Measurements from ENCODE around the gene SURF4.

The SURF4 gene

GRCh38 chr9:133375116-133375723, 640 bp downstream of the SURF4 start:
- no peak for DNase-seq (ENCODE audit: low read depth in 2 of 2, low spot score in 1 of 2)

- no peak for DNase-seq (ENCODE audit: low read depth in 2 of 2, low spot score in 1 of 2)
Measured at GRCh38 chr9:133374612-133375115, 1.2 kb downstream of the SURF4 start.

GRCh38 chr9:133372144-133372543, 3.7 kb downstream of the SURF4 start:
- DNase-seq (ENCODE audit: low read depth in 2 of 2, low spot score in 1 of 2), result no peak

- DNase-seq (ENCODE audit: low read depth in 2 of 2, low spot score in 1 of 2), result peak in 1 of 2 donors; percentile 33
Measured at GRCh38 chr9:133371261-133371711, 4.6 kb downstream of the SURF4 start.

- no peak for DNase-seq (ENCODE audit: low read depth in 2 of 2, low spot score in 1 of 2)
Measured at GRCh38 chr9:133370685-133371084, 5.2 kb downstream of the SURF4 start.

GRCh38 chr9:133369933-133370332, 5.9 kb downstream of the SURF4 start:
- DNase-seq (ENCODE audit: low read depth in 2 of 2, low spot score in 1 of 2), result no peak

GRCh38 chr9:133369422-133369821, 6.4 kb downstream of the SURF4 start:
- DNase-seq (ENCODE audit: low read depth in 2 of 2, low spot score in 1 of 2), result no peak

- no peak for DNase-seq (ENCODE audit: low read depth in 2 of 2, low spot score in 1 of 2)
Measured at GRCh38 chr9:133368249-133368881, 7.5 kb downstream of the SURF4 start.

GRCh38 chr9:133367778-133368177, 8.1 kb downstream of the SURF4 start:
- no peak for DNase-seq (ENCODE audit: low read depth in 2 of 2, low spot score in 1 of 2)

- DNase-seq (ENCODE audit: low read depth in 2 of 2, low spot score in 1 of 2), result no peak
Measured at GRCh38 chr9:133367221-133367620, 8.6 kb downstream of the SURF4 start.

GRCh38 chr9:133366435-133366834, 9.4 kb downstream of the SURF4 start:
- DNase-seq (ENCODE audit: low read depth in 2 of 2, low spot score in 1 of 2), result no peak

GRCh38 chr9:133362359-133363044, 13.4 kb downstream of the SURF4 start:
- no peak for DNase-seq (ENCODE audit: low read depth in 2 of 2, low spot score in 1 of 2)

GRCh38 chr9:133361507-133362092, 14.3 kb downstream of the SURF4 start:
- no peak for DNase-seq (ENCODE audit: low read depth in 2 of 2, low spot score in 1 of 2)

GRCh38 chr9:133360400-133361393, 15.2 kb downstream of the SURF4 start:
- DNase-seq (ENCODE audit: low read depth in 2 of 2, low spot score in 1 of 2), result no peak

- DNase-seq (ENCODE audit: low read depth in 2 of 2, low spot score in 1 of 2), result no peak
Measured at GRCh38 chr9:133359399-133360175, 16.3 kb downstream of the SURF4 start.

- no peak for DNase-seq (ENCODE audit: low read depth in 2 of 2, low spot score in 1 of 2)
Measured at GRCh38 chr9:133357656-133358055, 18.2 kb downstream of the SURF4 start.

GRCh38 chr9:133356391-133357091, 19.3 kb downstream of the SURF4 start, which contains the start of the genes SURF1 and SURF2:
Gene SURF1 (minus strand): TSS chr9:133356487. CDS start chr9:133356453, 34 bp downstream.
Gene SURF2 (plus strand): TSS chr9:133356550. CDS start chr9:133356593, 43 bp downstream.
- DNase-seq (ENCODE audit: low read depth in 2 of 2, low spot score in 1 of 2), result peak; percentile 65 to 78

GRCh38 chr9:133355881-133356357, 19.9 kb downstream of the SURF4 start:
- DNase-seq (ENCODE audit: low read depth in 2 of 2, low spot score in 1 of 2), result no peak

- no peak for DNase-seq (ENCODE audit: low read depth in 2 of 2, low spot score in 1 of 2)
Measured at GRCh38 chr9:133354766-133355165, 21.1 kb downstream of the SURF4 start.

Data from stimulated activated CD8-positive, alpha-beta memory T cell treated with anti-CD3 and anti-CD28 coated beads, Interleukin-4, amount 100 ng/mL, for 1 hour (primary cell).